HepG2 (cell line): ENCODE measurements around the gene DMRTA2. TPM values are rescaled to one million over a fixed set of nuclear protein-coding genes. Genes with fewer than 3 reads are reported as not detected.

Experiments
- BCL3 ChIP-seq: sonication (generic); formaldehyde crosslinking; IDR thresholded peaks from 2 replicates; pipeline ENCODE4 v1.5.1; 2020; ENCODE audit warnings: mild to moderate bottlenecking, missing genetic modification reagents, moderate library complexity
- ELF3 ChIP-seq: IDR thresholded peaks from 2 replicates; pipeline ENCODE4 v1.6.1; 2016; ENCODE audit warnings: missing genetic modification reagents, missing compliant biosample characterization
- EZH2 ChIP-seq: conservative IDR thresholded peaks from 2 replicates; pipeline ENCODE4 v1.6.1; 2012; ENCODE audit warnings: mild to moderate bottlenecking, low read depth, low read length, moderate library complexity
- HDAC1 ChIP-seq: sonication (generic); formaldehyde crosslinking; IDR thresholded peaks from 2 replicates; pipeline ENCODE4 v1.5.1; 2020; ENCODE audit warnings: mild to moderate bottlenecking, missing genetic modification reagents
- HOXA9 ChIP-seq: sonication (generic); formaldehyde crosslinking; IDR thresholded peaks from 2 replicates; pipeline ENCODE4 v1.8.1; 2022; ENCODE audit warnings: missing genetic modification reagents, mild to moderate bottlenecking, moderate library complexity, borderline replicate concordance
- KLF16 ChIP-seq, 2 experiments: sonication (generic) in 1 of 2; formaldehyde crosslinking in 1 of 2; IDR thresholded peaks; 2 replicates each; pipeline versions ENCODE4 v1.6.1 to v1.8.0; 2016 to 2023; ENCODE audit warnings: missing genetic modification reagents in 2 of 2, missing compliant biosample characterization in 1 of 2
- MTF2 ChIP-seq: sonication (generic); formaldehyde crosslinking; IDR thresholded peaks from 2 replicates; pipeline ENCODE4 v1.5.0; 2020; ENCODE audit warnings: missing genetic modification reagents, borderline replicate concordance
- NFKB2 ChIP-seq: sonication (generic); formaldehyde crosslinking; IDR thresholded peaks from 2 replicates; pipeline ENCODE4 v1.4.0; 2020; ENCODE audit warnings: missing genetic modification reagents, borderline replicate concordance
- PHF8 ChIP-seq: sonication (generic); formaldehyde crosslinking; IDR thresholded peaks from 2 replicates; pipeline ENCODE4 v1.5.0; 2020; ENCODE audit warnings: missing genetic modification reagents
- POGZ ChIP-seq: sonication (generic); formaldehyde crosslinking; IDR thresholded peaks from 2 replicates; pipeline ENCODE4 v1.4.0; 2020; ENCODE audit warnings: mild to moderate bottlenecking, missing genetic modification reagents
- PRMT3 ChIP-seq: sonication (generic); formaldehyde crosslinking; IDR thresholded peaks from 2 replicates; pipeline ENCODE4 v1.8.1; 2022; ENCODE audit warnings: low read depth, mild to moderate bottlenecking, moderate library complexity, missing genetic modification reagents, borderline replicate concordance
- RXRA ChIP-seq: sonication (generic); formaldehyde crosslinking; IDR thresholded peaks from 2 replicates; pipeline ENCODE4 v1.5.1; 2020; ENCODE audit warnings: missing genetic modification reagents
- ZBTB33 ChIP-seq: sonication (generic); formaldehyde crosslinking; IDR thresholded peaks from 2 replicates; pipeline ENCODE4 v1.4.0; 2020; ENCODE audit warnings: missing genetic modification reagents
- ZFX ChIP-seq: sonication (generic); formaldehyde crosslinking; IDR thresholded peaks from 2 replicates; pipeline ENCODE4 v1.4.0; 2020; ENCODE audit warnings: mild to moderate bottlenecking, low read depth, missing genetic modification reagents, moderate library complexity
- ZNF251 ChIP-seq: sonication (generic); formaldehyde crosslinking; IDR thresholded peaks from 2 replicates; pipeline ENCODE4 v1.9.0; 2021; ENCODE audit warnings: mild to moderate bottlenecking, missing genetic modification reagents
- ZNF468 ChIP-seq: sonication (generic); formaldehyde crosslinking; IDR thresholded peaks from 2 replicates; pipeline ENCODE4 v1.8.0; 2022; ENCODE audit warnings: mild to moderate bottlenecking, moderate library complexity, missing genetic modification reagents
- ZNF687 ChIP-seq: sonication (generic); formaldehyde crosslinking; IDR thresholded peaks from 2 replicates; pipeline ENCODE4 v1.5.1; 2020; ENCODE audit warnings: mild to moderate bottlenecking, missing genetic modification reagents, moderate library complexity
- ZNF781 ChIP-seq: sonication (generic); formaldehyde crosslinking; IDR thresholded peaks from 2 replicates; pipeline ENCODE4 v1.5.1; 2020; ENCODE audit warnings: borderline replicate concordance, mild to moderate bottlenecking, missing genetic modification reagents; ENCODE audit errors: not compliant biosample characterization
- polyA plus RNA-seq, 8 experiments: library from polyadenylated mRNA; depleted of rRNA in 3 of 8; stranded (reverse) in 7 of 8; unstranded in 1 of 8; fragments of >200 nt; fragmentation: Illumina TruSeq in 4 of 8; extraction: Trizol in 4 of 8; gene quantifications; 2 replicates each; pipeline versions ENCODE4 v1.2.1 to v1.2.3, GENCODE V29; 2011 to 2016; ENCODE audit warnings: low read depth in 4 of 8, missing spikeins in 1 of 8, mixed read lengths in 1 of 8; ENCODE audit not compliant: insufficient read depth in 1 of 8
- total RNA-seq, 5 experiments: library from RNA; depleted of rRNA; stranded (reverse); fragments of >200 nt; fragmentation: Illumina TruSeq; extraction: Trizol; gene quantifications; 2 replicates each; pipeline ENCODE4 v1.2.3, GENCODE V29; 2016; ENCODE audit warnings: low read depth in 1 of 5

The DMRTA2 gene
- total and polyA plus RNA-seq, 2 of the 13 experiments (the other 11 are each of a cell fraction or from before 2014, with no cell fraction given), result not detected

- TF ChIP-seq EZH2 (peak; percentile 54; the same call in 1 of the 2 replicates), HOXA9 (CRISPR knock-in tag) (no peak), ZBTB33 (CRISPR knock-in tag) (peak; percentile 55; the same call in 1 of the 2 replicates), ZNF251 (CRISPR knock-in tag) (no peak), ZFX (CRISPR knock-in tag) (peak; percentile 18), BCL3 (0 out of 2 replicates have a peak, but pooled peaks have one; percentile 46), ZNF468 (CRISPR knock-in tag) (no peak), NFKB2 (no peak), HDAC1 (0 out of 2 replicates have a peak, but pooled peaks have one; percentile 26), ZNF687 (peak; percentile 59), MTF2 (CRISPR knock-in tag) (0 out of 2 replicates have a peak, but pooled peaks have one; percentile 66), ZNF781 (no peak), PRMT3 (CRISPR knock-in tag) (no peak), RXRA (peak; percentile 20; the same call in 1 of the 2 replicates), ELF3 (CRISPR knock-in tag) (no peak), PHF8 (peak; percentile 12; the same call in 1 of the 2 replicates), KLF16 (CRISPR knock-in tag; IDR thresholded peaks at IDR 0.05) (no peak), POGZ (CRISPR knock-in tag) (no peak)
These were observed 3.9 kb downstream of the DMRTA2 start (continued) for GRCh38 chr1:50419192-50419906.
